ENCODE measurements around the gene FBRS.
A peak's percentile ranks its signal among the peaks of the same experiment; 100 is the strongest.
"Not testable (repeated sequence)": the region's sequence is repeated elsewhere in the genome, so short reads cannot be mapped to it uniquely, and the experiment has no call there.

Gene FBRS

DNA sequence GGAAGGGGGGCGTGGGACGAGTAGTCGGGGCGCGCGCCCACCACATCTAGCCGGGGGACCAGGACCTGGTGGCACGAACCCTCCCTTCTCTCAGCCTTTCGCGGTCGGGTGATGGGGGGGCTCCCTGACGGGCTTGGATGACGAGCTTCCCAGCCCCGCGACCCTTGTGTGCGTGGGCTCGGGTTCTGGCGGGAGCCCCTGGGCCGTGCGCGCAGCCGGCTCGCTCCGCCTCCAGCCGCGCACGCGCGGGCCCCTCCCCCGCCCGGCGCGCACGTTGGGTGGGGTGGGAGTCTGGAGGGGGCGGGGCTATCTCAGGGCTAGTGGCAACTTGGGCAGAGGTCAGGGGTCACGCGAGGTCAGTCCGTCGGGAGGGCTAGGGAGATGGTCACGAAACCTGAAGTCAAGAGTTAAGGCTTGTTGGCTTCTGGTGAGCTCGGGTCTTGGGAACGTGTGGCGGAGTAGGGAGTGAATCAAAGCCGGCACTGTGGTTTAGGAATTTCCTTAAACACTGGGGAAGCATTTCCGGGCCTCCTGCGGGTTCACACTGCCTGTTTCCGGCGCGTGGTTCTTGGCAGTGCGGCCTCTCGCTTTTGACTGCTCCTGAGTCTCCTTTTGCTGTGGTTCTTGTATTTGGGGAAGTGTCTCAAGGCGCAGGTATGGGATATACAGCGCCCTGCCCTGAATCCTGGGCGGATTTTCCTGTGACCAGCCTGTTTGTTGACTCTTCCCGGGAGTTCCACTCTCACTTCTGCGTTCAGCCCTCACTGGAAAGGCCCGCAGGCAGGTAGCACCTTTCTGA, 40.8 kb downstream of the FBRS start, which contains the start of gene SRCAP:
SRCAP (plus strand) TSS at position 356 of the 799 bp plus-strand sequence. CDS start 1,654 bp downstream, outside the sequence.
- DNase-seq (ENCODE audit: low read depth) = peak; percentile 77

DNA sequence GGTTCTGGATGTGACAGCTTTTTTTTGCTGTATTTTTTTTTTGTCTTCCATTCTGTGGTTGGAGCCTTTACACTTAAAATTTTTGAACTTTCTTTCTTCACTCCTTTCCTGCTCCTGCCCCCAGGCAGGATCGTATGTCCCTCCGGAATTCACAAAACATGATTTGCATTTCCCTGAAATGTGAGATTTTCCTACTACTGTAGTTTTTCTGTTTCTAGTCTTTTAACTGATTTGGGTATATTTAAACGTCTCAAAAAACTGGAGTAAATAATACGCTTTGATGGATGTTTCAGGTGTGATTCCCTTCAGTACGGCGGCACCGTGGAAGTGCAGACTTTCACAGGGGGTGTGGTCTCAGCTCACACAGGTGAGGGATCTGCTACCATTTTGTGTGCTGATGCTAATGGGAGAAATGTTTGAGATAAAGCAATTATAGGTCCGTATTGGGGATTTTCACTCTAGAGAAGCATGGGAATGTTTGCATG, 41.4 kb downstream of the FBRS start:
- no peak for DNase-seq (ENCODE audit: low read depth)

DNA sequence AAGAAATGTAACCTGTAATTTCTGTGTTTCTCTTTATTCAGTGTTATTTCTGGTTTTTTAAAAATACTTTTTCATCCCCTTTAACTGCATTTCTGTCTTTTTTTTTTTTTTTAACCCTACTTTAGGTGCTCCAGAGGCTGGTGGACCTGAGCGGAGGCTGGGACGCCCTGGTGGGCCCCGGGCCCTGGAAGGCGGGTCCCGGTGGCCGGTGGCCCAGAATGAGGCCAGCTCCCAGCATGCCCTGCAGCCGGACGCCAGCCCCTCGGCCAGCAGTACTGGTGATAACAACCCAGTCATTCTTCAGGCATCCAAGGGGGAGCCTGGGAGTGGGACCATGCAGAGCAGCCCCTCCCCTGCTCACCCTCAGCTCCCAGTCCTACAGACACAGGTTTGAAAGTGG, 42.3 kb downstream of the FBRS start:
- no peak for DNase-seq (ENCODE audit: low read depth)

DNA sequence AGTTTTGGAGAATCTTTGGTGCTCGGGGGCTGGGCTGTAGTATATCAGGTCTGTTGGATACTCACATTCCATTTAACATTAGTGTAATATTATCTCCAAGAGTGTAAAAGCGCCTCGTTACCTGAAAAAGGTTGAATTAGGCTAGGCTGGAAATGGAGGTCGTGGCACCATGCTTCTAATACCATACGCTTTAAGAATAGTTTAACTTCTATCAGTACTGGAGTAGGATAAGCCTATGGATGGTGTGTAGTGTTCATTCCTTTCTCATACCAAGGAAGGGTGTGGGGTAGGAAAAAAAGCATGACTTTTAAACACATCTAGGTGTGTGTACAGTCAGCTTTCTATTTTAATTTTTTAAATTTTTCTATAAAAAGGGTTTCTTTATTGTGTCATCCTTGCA, 42.7 kb downstream of the FBRS start:
- no peak for DNase-seq (ENCODE audit: low read depth)

DNA sequence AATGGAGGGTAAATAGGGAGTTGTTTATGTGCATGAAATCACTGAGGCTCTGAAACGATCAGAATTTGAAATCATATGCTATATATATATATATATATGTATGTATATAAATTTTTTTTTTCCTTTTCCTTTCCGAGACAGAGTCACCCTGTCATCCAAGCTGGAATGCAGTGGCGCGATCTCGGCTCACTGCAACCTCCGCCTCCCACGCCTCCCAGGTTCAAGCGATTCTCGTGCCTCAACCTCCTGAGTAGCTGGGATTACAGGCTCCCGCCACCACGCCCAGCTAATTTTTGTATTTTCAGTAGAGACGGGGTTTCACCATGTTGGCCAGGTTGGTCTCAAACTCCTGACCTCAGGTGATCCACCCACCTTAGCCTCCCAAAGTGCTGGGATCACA, 44.8 kb downstream of the FBRS start:
- not testable (repeated sequence) for DNase-seq (ENCODE audit: low read depth)

DNA sequence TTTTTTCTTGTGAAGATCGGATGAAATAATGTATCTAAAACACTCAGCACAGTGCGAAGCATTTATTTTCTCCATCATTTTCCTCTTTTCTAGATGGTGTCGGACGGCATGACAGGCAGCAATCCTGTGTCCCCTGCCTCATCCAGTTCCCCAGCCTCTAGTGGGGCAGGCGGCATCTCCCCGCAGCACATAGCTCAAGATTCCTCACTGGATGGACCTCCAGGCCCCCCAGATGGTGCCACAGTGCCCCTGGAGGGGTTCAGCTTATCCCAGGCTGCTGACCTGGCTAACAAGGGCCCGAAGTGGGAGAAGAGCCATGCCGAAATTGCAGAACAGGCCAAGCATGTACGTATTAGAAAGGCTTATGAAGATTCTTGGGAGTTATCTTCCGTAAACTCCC, 45.7 kb downstream of the FBRS start:
- no peak for DNase-seq (ENCODE audit: low read depth)

DNA sequence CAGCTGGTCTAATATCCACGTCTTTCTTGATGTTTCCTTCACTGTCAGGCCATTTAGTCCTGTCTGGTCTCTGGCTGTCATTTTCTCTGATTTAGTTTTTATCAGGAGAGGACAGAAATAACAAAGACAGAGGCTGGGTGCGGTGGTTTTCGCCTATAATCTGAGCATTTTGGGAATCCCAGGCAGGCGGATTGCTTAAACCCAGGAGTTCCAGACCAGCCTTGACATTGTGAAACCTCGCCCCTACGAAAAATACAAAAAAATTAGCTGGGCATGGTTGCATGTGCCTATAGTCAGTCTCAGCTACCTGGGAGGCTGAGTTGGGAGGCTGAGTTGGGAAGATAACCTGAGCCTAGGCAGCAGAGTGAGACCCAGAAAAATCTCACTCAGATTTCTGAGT, 47.8 kb downstream of the FBRS start:
- no peak for DNase-seq (ENCODE audit: low read depth)

DNA sequence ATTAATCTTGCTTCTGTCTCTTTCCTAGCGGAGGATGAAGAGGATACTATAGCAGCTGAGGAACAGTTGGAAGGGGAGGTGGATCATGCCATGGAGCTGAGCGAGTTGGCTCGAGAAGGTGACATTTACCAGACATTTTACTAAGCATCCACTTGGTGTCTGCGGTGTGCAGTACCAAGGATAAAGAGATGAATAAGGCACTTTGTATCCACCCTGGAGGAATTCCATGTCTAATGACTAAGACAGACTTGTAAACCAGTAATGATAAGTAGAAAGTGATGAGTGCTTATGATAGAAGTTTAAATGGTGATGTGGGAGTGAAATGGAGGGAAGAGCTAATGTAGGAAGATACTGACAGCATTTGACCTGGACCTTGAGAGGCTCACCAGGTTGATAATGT, 52.7 kb downstream of the FBRS start:
- DNase-seq (ENCODE audit: low read depth) = no peak

DNA sequence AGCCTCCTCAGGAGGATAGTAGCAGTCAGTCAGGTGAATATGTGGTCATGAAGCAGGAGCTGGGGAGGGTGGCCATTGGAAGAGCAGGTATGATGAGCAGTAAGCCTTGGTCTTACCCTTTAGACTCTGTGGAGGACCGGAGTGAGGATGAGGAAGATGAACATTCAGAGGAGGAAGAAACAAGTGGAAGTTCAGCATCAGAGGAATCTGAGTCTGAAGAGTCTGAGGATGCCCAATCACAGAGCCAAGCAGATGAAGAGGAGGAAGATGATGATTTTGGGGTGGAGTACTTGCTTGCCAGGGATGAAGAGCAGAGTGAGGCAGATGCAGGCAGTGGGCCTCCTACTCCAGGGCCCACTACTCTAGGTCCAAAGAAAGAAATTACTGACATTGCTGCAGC, 53.5 kb downstream of the FBRS start:
- no peak for DNase-seq (ENCODE audit: low read depth)

DNA sequence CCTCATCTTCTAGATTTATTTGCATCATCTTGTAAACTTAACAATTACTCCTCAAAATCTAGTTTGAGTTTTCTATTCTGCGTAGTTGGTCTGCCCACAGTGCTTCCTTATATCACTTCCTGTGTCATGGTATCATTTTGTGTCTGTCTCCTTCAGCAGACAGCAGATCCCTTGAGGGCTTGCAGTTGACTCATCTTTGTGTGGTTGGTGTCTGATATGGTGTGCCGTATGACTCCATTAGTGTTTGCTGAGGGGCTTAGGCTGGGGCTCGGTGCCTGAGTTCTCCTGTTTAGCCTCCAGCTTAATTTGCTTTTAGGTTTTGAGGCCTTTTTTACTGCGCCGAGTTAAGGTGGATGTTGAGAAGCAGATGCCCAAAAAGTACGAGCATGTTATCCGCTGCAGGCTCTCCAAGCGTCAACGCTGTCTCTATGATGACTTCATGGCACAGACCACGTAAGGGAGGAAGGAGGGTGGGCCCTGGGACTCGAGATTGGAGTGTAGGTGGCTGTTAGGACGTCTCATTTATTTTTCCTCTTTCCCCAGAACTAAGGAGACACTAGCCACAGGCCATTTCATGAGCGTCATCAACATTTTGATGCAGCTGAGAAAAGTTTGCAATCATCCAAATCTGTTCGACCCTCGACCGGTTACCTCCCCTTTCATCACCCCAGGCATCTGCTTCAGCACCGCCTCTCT, 57.7 kb downstream of the FBRS start:
- DNase-seq (ENCODE audit: low read depth) = no peak

DNA sequence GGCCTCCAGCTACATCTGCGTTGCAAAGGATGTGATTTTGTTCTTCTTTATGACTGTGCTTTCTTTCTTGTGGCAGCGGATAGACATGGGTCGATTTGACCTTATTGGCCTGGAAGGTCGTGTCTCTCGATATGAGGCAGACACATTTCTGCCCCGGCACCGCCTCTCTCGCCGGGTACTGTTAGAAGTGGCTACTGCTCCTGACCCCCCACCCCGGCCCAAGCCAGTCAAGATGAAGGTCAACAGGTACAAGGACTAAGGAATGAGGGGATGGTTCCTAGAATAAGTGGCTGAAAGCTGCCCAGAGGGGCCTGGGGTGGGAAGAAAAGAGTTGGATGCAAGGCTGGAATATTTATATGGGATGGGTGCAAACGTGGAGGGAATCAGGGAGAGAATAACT, 61.9 kb downstream of the FBRS start:
- DNase-seq (ENCODE audit: low read depth) = no peak
